Measurements from ENCODE around the gene VPS13D. TPM values are rescaled to one million over a fixed set of nuclear protein-coding genes. Genes with fewer than 3 reads are reported as not detected.
A peak's percentile ranks its signal among the peaks of the same experiment; 100 is the strongest.

The VPS13D gene
- total RNA-seq, 6 experiments from 2014 or later: 18.8 to 29.5 (median 21.5) TPM

- Mint-ChIP-seq H3K4me3 (peak overlapping the region; percentile 47), H3K27me3 (ENCODE audit: insufficient read depth) (no peaks in the 10 kb centered on the region; the same call in 1 of the 2 replicates), H3K4me1 (ENCODE audit: low read depth) (peaks cover 48% of the 10 kb centered on the region), H3K36me3 (ENCODE audit: low read depth) (peaks cover 28% of the 10 kb centered on the region), H3K27ac (peak overlapping the region; percentile 80), H3K9me3 (no peaks in the 10 kb centered on the region)
- DNase-seq: peak; percentile 77
- no peak for TF ChIP-seq CTCF (IDR thresholded peaks at IDR 0.05)
These were observed 217.5 kb downstream of the VPS13D start for GRCh38 chr1:12447307-12447706.

GRCh38 chr1:12447849-12448312 is 218.1 kb downstream of the VPS13D start:
- peaks cover 24% of the 10 kb centered on the region for H3K36me3 Mint-ChIP-seq (ENCODE audit: low read depth)
- peak overlapping the region; percentile 16; the same call in 1 of the 2 replicates for H3K4me3 Mint-ChIP-seq
- H3K9me3 Mint-ChIP-seq: no peaks in the 10 kb centered on the region
- no peak for DNase-seq
- peaks cover 48% of the 10 kb centered on the region for H3K4me1 Mint-ChIP-seq (ENCODE audit: low read depth)
- no peak for TF ChIP-seq CTCF (IDR thresholded peaks at IDR 0.05)
- peak overlapping the region; percentile 80 for H3K27ac Mint-ChIP-seq
- no peaks in the 10 kb centered on the region; the same call in 1 of the 2 replicates for H3K27me3 Mint-ChIP-seq (ENCODE audit: insufficient read depth)

GRCh38 chr1:12448746-12449177 is 218.9 kb downstream of the VPS13D start:
- no peak for TF ChIP-seq CTCF (IDR thresholded peaks at IDR 0.05)
- peak; percentile 50 for DNase-seq
- Mint-ChIP-seq H3K9me3 (no peaks in the 10 kb centered on the region), H3K36me3 (ENCODE audit: low read depth) (peaks cover 16% of the 10 kb centered on the region), H3K4me1 (ENCODE audit: low read depth) (peaks cover 54% of the 10 kb centered on the region), H3K4me3 (peak overlapping the region; percentile 75), H3K27me3 (ENCODE audit: insufficient read depth) (no peaks in the 10 kb centered on the region; the same call in 1 of the 2 replicates), H3K27ac (peak overlapping the region; percentile 80)

GRCh38 chr1:12450090-12450755 is 220.4 kb downstream of the VPS13D start:
- peaks cover 68% of the 10 kb centered on the region for H3K4me1 Mint-ChIP-seq (ENCODE audit: low read depth)
- TF ChIP-seq CTCF (IDR thresholded peaks at IDR 0.05): no peak
- H3K9me3 Mint-ChIP-seq: no peaks in the 10 kb centered on the region
- no peaks in the 10 kb centered on the region; the same call in 1 of the 2 replicates for H3K27me3 Mint-ChIP-seq (ENCODE audit: insufficient read depth)
- peaks cover 8% of the 10 kb centered on the region for H3K36me3 Mint-ChIP-seq (ENCODE audit: low read depth)
- no peak overlapping the region for H3K4me3 Mint-ChIP-seq
- no peak overlapping the region for H3K27ac Mint-ChIP-seq
- no peak for DNase-seq

- no peaks in the 10 kb centered on the region for H3K9me3 Mint-ChIP-seq
- no peak overlapping the region for H3K27ac Mint-ChIP-seq
- peaks cover 69% of the 10 kb centered on the region for H3K4me1 Mint-ChIP-seq (ENCODE audit: low read depth)
- no peak for TF ChIP-seq CTCF (IDR thresholded peaks at IDR 0.05)
- H3K36me3 Mint-ChIP-seq (ENCODE audit: low read depth): peaks cover 8% of the 10 kb centered on the region
- no peak overlapping the region for H3K4me3 Mint-ChIP-seq
- no peaks in the 10 kb centered on the region; the same call in 1 of the 2 replicates for H3K27me3 Mint-ChIP-seq (ENCODE audit: insufficient read depth)
- DNase-seq: no peak
These were observed 221.1 kb downstream of the VPS13D start for GRCh38 chr1:12450756-12451559.
